ENCODE results near the gene SULT6B1.
"Not testable (repeated sequence)": the region's sequence is repeated elsewhere in the genome, so short reads cannot be mapped to it uniquely, and the experiment has no call there.

The SULT6B1 gene

DNA sequence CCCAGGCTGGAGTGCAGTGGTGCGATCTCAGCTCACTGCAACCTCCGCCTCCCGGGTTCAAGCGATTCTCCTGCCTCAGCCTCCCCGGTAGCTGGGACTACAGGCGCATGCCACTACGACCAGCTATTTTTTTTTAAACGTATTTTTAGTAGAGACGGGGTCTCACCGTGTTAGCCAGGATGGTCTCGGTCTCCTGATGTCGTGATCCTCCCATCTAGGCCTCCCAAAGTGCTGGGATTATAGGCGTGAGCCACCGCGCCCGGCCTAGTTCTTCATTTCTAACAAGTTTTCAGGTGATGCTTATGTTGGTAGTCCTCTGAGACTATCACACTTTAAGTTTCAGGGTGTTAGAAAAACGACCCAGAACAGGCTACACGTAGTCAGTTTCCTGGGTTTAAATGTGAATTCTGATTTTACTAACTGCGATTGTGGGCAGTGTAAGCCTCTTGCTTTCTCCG lies 7.4 kb upstream of the SULT6B1 start:
- DNase-seq: not testable (repeated sequence)

DNA sequence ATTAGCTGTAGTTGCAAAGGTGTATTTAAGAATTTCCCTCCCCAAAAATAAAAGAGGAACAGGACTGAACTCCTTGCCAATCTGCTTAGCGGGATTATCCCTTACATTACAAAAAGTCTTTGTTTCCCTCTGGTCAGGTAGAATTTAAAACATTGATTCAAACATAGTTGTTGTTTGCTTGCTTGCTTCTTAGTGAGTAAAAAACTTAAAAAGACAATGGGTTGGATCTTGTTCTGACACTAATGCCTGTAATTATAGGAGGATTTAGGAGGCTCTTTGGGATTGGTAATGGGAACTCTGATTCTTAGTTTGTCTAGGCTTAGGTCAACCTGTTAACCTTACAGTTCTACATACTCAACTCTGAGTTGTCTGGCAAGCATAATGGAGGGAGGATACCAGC lies 4.1 kb upstream of the SULT6B1 start:
- no peak for DNase-seq

DNA sequence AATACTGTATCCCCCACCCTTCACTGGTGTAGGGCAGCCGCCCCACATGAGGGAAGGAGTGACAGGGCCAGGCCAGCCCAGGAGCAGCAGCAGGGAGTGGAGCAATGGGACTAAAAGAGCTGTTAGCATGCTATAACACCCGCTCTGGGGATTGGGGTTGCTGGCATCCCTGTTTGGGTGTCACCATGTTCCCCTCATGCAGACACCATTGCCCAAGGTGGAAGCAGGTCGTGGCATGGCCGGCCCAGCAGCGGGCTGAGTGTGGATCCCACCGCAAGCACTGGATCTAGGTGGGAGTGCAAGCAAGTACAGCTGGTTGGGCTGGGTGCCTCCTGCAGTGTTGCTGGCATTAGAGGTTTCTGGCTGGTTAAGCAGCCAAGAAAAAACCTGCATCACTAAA lies 3.3 kb upstream of the SULT6B1 start:
- no peak for DNase-seq

DNA sequence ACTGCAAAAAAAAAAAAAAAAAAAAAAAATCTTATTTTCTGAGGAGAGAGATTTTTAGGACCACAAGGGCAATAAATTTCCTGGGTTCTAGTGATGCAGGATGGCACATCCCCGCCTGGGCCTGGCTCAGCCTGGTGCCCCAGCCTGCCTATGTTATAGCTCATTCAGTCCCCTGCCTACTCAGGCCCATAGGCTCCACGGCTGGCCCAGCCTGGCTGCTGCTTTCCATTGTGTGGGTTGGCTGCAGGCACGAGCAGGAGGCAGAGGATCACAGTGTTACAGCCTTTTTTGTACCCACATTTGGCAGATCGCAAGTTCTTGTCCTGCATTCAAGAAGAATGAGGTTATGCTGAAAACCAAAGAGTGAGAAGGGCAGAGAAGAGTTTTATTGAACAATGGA lies 2.8 kb upstream of the SULT6B1 start:
- DNase-seq: no peak

DNA sequence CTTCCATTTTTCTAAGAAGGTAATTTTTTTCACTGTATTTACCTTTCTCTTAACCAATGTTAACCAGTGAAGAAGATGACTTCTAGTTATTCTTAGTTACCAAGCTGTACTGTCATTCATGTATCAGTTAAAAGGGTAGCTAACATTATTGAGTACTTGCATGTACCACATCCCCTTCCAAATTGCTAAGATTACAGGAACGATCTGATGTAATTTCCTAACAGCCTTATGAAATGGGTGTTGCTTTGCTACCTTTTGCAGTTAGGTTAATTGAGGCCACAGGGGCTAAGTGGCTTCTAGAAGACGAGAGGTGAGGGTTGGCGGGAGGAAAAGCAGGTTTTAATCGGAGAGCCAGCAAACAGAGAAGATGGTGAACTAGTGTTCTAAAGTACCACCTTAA lies 1.8 kb upstream of the SULT6B1 start:
- DNase-seq: no peak

DNA sequence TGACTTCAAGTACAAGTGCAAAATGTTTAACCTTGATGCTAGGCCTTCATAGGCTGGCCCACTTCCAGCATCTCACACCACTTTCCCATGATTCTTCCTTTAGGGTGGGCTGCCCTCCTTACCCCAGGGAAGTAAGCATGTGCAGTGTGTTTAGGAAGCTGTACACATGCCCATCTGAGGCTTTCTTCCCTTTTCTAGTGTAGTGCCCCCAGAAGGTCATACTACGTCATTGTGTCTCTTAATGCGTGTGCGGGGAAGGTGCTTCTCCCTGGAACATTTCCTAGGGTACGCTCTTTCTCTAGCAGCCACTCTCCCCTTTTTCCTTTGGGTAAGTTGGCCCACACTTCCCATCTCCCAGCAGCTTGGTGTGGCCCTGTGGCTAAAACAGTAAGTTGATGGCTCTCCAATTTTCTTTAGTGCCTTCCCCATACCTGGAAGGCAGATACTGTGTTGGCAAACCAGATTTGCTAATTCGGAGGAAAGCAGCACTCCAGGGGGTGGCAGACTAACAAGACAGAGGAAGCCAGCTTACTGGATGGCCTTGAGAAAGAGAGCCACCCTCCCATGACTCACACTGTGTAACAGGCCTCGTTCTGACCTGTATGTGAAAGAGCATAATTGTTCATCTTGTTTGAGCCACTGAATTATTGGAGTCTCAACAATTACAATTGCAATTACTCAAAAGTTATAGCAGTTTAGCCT lies 1.1 kb upstream of the SULT6B1 start:
- no peak for DNase-seq

DNA sequence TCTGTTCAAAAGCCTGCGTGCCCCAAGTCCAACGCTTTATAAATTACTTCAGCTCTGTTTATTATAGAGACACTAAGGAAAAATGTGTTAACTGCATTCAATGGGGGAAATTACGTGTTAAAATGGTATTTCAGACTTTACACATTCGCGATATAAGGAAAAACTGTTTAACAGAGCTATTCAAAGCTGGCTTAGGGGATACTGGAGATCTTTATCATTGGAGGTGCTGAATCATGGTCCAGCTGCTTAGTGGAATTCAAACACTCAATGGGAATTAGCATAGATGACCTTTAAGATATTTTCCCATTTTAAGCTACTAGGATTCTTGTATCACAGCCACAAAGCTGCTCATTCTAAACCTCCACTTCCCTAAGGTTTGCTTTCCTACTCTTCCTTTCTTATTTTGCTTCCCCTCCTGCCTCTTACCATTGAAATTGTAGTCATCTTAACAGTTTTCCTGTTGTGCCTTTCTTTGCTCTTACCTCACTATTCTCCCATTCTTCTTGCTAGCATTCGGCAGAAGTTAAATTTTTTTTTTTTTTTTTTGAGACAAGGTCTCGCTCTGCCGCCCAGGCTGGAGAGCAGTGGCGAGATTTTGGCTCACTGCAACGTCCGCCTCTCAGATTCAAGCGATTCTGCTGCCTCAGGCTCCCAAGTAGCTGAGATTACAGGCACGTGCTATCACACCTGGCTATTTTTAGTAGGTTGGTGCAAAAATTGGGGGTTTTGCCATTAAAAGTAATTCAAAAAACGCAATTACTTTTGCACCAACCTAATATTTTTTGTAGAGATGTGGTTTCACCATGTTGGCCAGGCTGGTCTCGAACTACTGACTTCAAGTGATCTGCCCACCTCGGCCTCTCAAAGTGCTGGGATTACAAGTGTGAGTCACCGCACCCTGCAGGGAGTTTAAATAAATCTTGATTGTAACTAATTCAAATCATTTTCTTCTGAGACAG lies 6.5 kb downstream of the SULT6B1 start:
- no peak for DNase-seq

DNA sequence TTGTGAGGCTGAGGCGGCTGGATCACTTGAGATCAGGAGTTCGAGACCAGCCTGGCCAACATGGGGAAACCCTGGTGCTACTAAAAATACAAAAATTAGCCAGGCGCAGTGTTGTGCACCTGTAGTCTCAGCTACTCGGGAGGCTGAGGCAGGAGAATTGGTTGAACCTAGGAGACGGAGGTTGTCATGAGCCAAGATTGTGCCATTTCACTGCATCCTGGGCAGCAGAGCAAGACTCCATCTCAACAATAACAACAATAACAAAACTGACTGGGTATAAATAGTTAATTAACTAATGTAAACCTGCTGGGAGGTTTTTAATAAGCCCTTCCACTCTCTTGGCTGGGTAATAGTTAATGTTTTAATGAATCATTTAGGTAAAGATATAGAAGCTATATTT lies 7.8 kb downstream of the SULT6B1 start:
- DNase-seq: no peak

DNA sequence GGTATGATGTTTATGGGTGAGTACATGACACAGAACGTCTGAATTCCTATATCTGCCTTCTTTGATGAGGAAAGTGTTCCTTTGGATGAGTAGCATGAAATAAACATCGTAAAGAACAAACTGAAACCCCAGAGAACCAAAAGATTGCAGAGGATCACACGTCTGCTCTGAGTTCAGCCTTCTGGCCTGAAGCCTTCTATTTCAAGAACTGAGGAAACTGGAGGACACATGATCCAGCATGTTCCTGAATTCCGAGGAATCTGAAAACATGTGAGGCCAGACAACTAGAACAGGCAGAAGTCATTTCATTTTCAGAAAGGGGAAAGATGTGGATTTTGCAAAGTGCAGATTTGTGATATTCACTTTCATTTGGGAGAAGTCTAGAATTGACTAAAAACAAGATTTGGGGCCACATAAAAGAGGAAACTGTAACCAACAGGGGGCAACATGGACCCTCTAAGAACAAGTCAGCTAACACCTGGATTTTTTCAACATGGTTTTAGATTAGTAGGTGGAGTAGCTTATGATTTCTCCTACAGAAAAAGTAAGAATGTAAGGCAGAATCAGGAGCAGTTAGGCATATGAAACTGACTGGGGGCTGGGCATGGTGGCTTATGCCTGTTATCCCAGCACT lies 8.3 kb downstream of the SULT6B1 start:
- no peak for DNase-seq

DNA sequence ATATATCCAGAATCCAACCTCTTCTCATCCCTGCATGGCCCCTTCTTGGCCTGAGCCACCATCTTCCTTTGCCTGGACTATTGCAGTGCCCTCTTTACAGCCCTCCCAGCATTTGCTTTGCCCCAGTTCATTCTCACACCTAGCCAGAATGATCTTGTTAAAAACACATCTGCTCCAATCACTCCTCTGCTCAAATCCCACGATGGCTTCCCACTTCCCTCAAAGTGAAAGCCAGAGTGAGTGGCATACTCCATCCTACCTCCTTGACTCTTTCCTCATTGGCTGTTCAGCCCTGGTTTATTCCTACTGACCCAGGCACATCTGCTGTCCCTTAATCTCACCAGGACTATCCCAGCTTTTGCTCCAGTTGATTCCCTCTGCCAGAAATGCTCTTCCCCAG lies 14.7 kb downstream of the SULT6B1 start:
- no peak for DNase-seq

DNA sequence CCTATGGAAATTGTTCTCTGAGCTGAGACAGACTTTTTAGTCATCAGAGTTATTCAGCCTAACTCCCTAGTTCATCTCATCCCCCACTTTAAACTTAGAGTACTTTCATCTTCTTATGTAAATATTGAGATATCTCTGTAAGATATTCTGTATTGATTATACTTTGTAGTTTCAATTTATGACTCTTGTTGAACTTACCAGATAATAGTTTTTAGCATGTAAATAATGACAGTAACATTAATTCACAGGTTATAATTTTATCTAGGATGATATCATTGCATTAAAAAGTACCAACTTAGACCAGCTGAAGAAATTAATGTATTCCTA lies 16.9 kb downstream of the SULT6B1 start:
- no peak for DNase-seq

DNA sequence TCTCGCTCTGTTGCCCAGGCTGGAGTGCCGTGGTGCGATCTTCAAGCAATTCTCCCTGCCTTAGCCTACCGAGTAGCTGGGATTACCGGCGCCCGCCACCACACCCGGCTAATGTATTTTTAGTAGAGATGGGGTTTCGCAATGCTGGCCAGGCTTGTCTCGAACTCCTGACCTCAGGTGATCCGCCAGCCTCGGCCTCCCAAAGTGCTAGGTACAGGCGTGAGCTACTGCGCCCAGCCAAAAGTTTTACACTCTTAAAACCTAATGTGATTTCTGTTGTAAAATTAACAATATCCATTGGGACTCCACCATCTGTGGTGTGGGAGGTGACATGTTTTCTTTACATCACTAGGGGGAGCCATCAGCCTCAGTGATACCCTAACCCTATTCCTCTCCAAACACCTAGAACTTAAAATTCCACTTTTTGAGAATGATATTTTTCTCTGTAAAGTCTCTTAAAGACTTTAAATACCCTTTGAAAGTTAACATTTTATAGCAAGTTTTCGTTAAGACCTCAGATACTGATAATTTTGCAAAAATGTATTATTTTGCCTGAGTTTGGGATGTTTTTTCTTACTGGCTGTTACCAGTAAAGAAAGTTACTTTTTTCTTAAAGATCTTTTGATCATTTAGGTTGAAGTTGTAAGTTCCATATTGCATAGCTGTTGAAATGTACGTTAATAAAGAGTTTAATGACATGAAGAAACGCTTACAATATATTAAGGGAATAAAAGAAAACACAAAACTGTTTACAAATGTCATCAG lies 20.1 kb downstream of the SULT6B1 start:
- peak; percentile 16 for DNase-seq

DNA sequence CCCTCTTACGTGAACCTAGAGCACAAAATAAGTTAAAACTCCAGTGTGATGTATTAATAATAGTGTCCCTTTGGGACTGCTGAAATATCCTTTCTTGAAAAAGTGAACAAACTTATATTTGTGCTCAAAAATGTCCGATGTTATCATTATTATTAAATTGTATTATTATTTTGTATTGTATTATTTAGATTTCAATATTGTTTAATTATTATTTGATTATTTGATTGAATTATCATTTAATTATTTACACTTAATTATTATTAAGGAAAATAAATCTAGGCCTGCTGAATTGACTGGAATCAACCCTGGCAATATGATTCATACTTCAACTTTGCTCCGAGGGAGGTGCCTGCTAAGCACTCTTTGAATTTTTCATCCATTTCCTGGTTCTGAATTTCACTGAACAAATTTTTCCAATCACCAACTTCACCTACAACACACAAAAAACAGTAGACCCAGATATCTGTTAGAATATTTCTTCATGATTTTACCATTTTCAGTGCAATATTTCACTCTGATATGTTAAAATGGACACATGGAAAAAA lies 20.8 kb downstream of the SULT6B1 start:
- no peak for DNase-seq

DNA sequence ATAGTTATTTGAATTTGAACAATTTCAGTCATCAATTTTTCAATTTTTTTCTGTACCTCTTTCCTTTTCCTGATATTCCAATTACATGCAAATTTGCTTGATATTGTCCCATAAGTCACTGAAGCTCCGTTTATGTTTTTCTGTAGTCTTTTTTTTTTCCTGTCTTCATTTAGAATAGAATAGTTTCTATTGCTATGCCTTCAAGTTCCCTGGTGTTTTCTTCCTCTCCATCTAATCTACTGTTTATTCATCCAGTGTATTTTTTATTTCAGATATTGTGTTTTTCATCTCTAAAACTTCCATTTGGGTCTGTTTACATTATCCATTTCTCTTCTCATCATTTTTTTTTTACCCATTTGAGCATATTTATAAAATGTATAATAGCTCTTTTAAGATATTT lies 23.7 kb downstream of the SULT6B1 start:
- no peak for DNase-seq

DNA sequence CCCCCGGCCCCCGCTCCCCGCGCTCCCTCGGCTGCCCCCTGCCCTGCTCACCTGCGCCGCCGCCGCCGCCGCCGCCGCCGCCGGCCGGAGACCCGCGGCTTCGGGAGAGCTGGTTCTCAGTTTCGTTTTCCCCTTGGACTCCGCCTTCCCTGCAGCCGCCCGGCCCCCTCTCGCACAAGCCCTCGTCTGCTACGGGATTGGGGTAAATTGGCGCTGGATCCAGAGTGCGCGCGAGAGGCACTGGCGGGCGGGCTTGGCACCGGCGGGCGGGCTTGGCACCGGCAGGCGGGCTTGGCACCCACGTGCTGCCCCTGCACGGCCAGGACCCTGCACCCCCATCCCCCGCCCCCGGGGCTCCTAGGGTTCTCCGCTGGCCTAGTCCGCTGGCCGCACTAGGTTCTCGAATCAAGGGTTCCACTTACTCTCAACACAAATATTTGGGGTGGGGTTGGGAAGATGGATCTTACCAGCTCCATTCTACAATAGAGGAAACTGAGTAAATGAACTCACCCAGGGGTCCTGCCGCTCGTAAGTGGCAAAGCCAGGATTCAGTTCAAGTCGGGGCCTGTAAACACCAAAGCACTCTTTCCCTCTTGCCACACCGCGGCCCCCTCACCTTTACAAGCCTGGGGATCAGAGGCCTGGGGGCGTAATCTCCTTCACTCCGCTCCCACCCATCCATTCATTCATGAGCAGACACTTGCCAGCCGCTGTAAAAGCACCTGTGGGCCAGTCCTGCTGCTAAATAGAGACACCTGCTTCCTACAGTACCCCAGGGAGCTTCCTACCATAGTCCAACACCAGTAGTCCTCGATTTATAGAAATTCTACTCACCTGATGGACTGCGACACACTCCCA lies 31.4 kb downstream of the SULT6B1 start, which contains the start of gene EIF2AK2:
Gene EIF2AK2, minus strand, starts transcription at position 124 of the 858 bp plus-strand sequence. CDS start 9,174 bp downstream, outside the sequence.
- peak; percentile 71 for DNase-seq

DNA sequence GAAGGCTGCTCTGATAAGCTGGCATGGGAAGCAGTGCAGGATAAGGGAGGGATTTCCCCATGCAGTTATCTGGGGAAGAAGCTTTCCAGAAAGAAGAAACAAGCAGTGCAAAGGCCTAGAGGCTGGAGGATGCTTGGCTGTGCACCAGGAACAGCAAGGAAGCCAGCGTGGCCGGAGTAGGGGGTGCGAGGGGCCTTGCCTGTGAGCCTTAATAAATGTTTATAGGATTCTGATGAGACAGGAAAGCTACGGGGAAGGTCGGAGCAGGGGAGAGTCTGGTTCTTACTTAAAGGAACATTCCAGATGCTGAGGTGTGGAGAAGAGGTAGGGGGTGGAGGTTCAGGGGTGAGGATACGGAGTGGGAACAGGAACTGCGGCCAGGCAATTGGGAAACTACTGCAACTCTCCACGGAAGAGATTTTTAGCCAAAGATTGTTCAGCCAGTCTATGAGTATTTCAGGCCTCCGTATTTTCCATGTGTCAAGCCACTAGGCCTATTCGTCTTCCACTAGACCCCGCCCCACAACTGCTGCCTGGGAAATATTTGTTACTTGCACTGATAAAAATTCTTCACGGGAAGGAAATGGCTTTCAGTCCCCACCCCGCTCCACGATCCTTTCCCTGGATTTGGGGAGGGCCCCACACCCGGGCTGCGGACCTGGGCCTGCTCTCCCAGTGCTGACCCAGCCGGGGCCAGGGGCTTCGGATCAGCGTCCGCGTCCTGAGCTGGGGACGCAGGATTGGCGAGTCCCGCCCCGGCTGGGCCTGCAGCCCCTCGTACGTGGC lies 32.2 kb downstream of the SULT6B1 start:
- peak; percentile 13 for DNase-seq

DNA sequence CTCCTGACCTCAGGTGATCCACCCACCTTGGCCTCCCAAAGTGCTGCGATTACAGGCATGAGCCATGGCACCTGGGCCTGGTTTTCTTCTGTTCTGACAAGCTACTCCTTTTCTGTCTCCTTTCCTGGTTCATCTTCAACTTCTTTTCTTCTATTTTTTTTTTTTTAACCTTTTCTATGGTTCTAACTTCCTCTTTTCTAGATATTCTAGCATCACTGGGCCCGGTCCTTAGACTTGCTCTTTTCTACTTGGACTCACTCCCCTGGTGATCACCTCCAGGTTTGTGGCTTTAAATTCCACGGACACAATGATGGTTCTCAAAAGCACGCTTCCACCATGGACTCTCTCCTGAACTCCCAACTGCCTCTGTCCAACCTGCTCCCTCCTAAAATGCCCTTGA lies 33.7 kb downstream of the SULT6B1 start:
- DNase-seq: no peak

DNA sequence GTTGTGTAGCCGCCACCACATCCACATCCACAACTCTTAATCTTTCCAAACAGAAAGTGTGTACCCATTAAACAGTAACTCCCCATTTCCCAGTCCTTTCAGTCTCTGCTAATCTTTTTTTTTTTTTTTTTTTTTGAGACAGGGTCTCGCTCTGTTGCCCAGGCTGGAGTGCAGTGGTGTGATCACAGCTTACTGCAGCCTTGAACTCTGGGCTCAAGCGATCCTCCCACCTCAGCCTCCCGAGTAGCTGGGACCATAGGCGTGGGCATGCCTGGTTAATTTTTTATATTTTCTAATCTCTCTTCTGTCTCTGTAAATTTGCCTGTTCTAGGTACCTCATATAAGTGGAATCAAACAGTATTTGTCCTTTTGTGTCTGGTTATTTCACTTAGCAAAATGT lies 35.2 kb downstream of the SULT6B1 start:
- DNase-seq: no peak

DNA sequence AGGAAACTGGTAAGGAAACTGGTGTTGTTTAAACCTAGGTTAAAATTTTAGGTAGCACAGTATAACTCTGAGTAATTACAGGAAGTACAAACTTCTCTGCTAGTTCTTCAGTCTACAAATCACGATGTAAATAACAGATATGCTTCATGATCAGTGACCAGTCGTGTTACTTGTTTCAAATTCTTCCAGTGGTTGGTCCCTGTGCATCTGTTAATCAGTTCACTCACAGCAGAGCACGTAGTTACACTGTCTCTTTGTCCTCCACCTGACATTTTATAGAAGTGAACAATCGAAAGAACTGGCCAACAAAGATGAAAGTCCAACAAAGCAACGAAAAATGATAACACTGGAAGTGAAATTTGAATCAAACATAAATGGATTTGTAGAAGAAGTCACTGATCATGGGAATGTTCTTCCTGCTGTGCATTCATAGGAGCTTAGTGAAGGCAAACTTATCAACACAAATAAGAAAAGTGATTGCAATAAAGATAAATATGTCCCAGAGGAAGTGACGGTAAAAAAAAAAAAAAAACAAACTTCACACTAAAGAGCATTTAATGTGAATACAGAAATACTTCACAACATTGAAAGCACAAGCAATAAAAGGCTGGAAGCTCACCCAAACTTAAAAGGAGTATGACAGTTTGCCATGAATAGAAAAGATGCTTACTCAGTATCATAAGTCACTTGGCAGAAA lies 38.7 kb downstream of the SULT6B1 start:
- no peak for DNase-seq

DNA sequence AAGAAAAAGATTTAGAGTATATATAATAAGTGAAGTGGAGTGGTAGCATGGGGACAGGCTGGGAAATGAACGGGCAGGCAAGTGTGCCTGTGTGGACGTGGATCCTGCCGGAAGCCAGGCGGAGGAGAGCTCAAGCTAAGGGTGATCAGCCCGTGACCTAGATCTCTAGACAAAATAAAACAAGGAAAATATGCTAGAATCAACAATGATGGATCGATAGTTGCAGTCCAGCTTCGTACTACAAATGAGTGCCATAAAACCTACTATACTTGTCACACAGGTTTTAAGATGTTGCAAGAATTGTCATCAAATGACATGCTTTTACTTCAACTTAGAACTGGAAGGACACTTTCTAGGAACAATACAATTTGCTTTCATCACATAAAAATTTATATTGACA lies 40.1 kb downstream of the SULT6B1 start:
- no peak for DNase-seq
